ENCODE results near the gene SERTAD3. TPM values are rescaled to one million over a fixed set of nuclear protein-coding genes. Genes with fewer than 3 reads are reported as not detected.

The SERTAD3 gene
- total RNA-seq, 1 donor from 2014 or later, result 40.3 TPM

DNA sequence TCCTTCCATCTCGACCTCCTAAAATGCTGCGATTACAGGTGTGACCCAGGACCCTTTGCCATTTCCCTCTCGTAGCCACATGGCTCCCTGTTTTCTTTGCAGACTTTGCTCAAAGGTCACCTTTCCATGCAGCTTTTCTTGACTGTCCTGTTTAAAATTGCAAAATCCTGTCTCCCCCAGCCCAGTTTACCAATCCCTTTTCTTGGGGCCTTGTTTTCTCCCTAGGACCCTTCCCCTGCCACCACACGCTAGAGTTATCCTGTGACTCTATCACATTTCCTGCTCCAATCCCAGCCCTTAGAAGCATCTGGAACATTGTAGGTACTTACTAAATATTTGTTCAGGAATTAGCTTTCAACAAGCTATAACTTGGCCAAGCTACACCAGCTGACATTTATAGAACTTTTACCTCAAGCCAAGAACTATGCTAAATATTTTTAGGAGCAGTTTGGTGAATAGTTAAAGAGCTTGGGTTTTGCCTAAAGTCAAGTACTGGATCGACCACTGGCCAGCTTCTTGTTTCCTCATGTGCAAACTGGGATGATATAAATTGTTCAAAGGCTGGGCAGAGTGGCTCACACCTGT is 9.1 kb upstream of the SERTAD3 start:
- TF ChIP-seq CTCF (IDR thresholded peaks at IDR 0.05), result no peak
- DNase-seq (ENCODE audit: low spot score), result no peak
- Mint-ChIP-seq H3K9me3 (ENCODE audit: low read depth) (no peaks in the 10 kb centered on the region), H3K27ac (ENCODE audit: unreplicated experiment) (no peak overlapping the region), H3K4me1 (ENCODE audit: low read depth) (no peaks in the 10 kb centered on the region), H3K36me3 (ENCODE audit: low read depth) (no peaks in the 10 kb centered on the region), H3K4me3 (ENCODE audit: unreplicated experiment) (no peak overlapping the region), H3K27me3 (ENCODE audit: low read depth) (no peaks in the 10 kb centered on the region)

DNA sequence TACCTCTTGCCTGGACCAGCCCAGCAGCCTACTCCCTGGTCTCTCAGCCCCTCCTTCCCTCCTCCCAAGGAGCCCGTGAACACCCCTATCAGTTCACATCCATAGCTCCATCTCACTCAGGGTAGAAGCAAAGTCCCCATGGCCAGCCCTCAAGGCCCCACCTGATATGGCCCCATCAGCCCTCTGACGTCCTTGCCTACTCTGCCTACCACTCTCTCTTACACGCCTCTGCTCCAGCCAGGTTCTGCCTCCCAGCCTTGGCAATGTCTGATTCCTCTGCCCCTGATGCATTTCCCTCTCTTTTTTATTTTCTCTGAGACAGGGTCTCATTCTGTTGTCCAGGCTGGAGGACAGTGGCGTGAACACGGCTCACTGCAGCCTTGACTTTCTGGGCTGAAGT is 7.9 kb upstream of the SERTAD3 start:
- DNase-seq (ENCODE audit: low spot score), result no peak
- TF ChIP-seq CTCF (IDR thresholded peaks at IDR 0.05), result no peak
- H3K4me3 Mint-ChIP-seq (ENCODE audit: unreplicated experiment), result no peak overlapping the region
- no peak overlapping the region for H3K27ac Mint-ChIP-seq (ENCODE audit: unreplicated experiment)
- no peaks in the 10 kb centered on the region for H3K27me3 Mint-ChIP-seq (ENCODE audit: low read depth)
- H3K9me3 Mint-ChIP-seq (ENCODE audit: low read depth), result no peaks in the 10 kb centered on the region
- no peaks in the 10 kb centered on the region for H3K4me1 Mint-ChIP-seq (ENCODE audit: low read depth)
- peaks cover 2% of the 10 kb centered on the region for H3K36me3 Mint-ChIP-seq (ENCODE audit: low read depth)

- no peak for DNase-seq (ENCODE audit: low spot score)
- Mint-ChIP-seq H3K36me3 (ENCODE audit: low read depth) (peaks cover 2% of the 10 kb centered on the region), H3K27me3 (ENCODE audit: low read depth) (no peaks in the 10 kb centered on the region), H3K4me1 (ENCODE audit: low read depth) (peaks cover 4% of the 10 kb centered on the region), H3K4me3 (ENCODE audit: unreplicated experiment) (no peak overlapping the region), H3K9me3 (ENCODE audit: low read depth) (no peaks in the 10 kb centered on the region), H3K27ac (ENCODE audit: unreplicated experiment) (no peak overlapping the region)
- TF ChIP-seq CTCF (IDR thresholded peaks at IDR 0.05), result no peak
Measured at GRCh38 chr19:40450664-40451063, 6.5 kb upstream of the SERTAD3 start.

- no peak overlapping the region for H3K27ac Mint-ChIP-seq (ENCODE audit: unreplicated experiment)
- no peak overlapping the region for H3K4me3 Mint-ChIP-seq (ENCODE audit: unreplicated experiment)
- DNase-seq (ENCODE audit: low spot score), result no peak
- no peak for TF ChIP-seq CTCF (IDR thresholded peaks at IDR 0.05)
- H3K36me3 Mint-ChIP-seq (ENCODE audit: low read depth), result peaks cover 2% of the 10 kb centered on the region
- peaks cover 10% of the 10 kb centered on the region for H3K4me1 Mint-ChIP-seq (ENCODE audit: low read depth)
- H3K27me3 Mint-ChIP-seq (ENCODE audit: low read depth), result no peaks in the 10 kb centered on the region
- H3K9me3 Mint-ChIP-seq (ENCODE audit: low read depth), result no peaks in the 10 kb centered on the region
Measured at GRCh38 chr19:40449506-40449905, 5.4 kb upstream of the SERTAD3 start.

DNA sequence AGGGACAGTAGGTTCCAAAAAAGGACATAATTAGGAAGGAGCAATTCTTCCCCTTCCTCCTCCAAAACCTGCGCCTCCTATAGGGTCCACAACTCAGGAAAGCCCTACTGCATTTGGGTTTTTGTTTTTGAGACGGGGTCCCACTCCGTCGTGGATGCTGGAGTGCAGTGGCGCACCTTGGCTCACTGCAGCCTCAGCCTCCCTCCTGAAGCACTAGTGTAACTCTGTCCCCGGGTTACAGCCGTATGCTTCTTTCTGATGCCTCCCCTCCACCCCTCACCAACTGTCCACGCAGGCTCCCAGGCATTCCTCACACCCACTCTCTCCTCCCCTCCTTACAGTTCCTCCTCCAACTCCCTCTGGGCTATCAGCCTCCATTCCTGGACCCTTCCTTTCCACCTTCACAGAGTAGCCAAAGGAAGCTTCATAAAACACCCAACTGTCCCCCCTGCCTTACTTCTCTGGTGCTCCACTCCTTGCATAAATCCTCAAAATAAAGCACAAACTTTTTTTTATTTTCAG is 2.2 kb upstream of the SERTAD3 start:
- TF ChIP-seq CTCF (IDR thresholded peaks at IDR 0.05), result no peak

More for the DNA sequence above, 2.2 kb upstream of the SERTAD3 start:
- Mint-ChIP-seq H3K4me3 (ENCODE audit: unreplicated experiment) (no peak overlapping the region), H3K9me3 (ENCODE audit: low read depth) (no peaks in the 10 kb centered on the region), H3K27ac (ENCODE audit: unreplicated experiment) (peak overlapping the region; percentile 81), H3K4me1 (ENCODE audit: low read depth) (peaks cover 26% of the 10 kb centered on the region), H3K27me3 (ENCODE audit: low read depth) (no peaks in the 10 kb centered on the region), H3K36me3 (ENCODE audit: low read depth) (peaks cover 8% of the 10 kb centered on the region)
- DNase-seq (ENCODE audit: low spot score), result no peak

Data from chondrocyte (in vitro differentiated cells).